Mesothelial cell of epicardium (in vitro differentiated cells): ENCODE data around the gene GPR171. TPM values are rescaled to one million over a fixed set of nuclear protein-coding genes. Genes with fewer than 3 reads are reported as not detected.

ENCODE experiments used
- DNase-seq, 2 experiments: peaks; one replicate each; pipeline ENCODE4 v3.0.0; 2021; ENCODE audit warnings: low spot score in 2 of 2; ENCODE audit not compliant: unreplicated experiment in 2 of 2
- H3K27ac Mint-ChIP-seq: 2 replicates; pipeline ENCODE4 v1.8.0; 2021; ENCODE audit warnings: mixed read lengths
- H3K27me3 Mint-ChIP-seq: 2 replicates; pipeline ENCODE4 v1.8.0; 2021; ENCODE audit warnings: low read depth, mixed read lengths
- H3K36me3 Mint-ChIP-seq: 2 replicates; pipeline ENCODE4 v1.8.0; 2021; ENCODE audit warnings: mixed read lengths
- H3K4me1 Mint-ChIP-seq: 2 replicates; pipeline ENCODE4 v1.8.0; 2021; ENCODE audit warnings: mixed read lengths
- H3K4me3 Mint-ChIP-seq: 2 replicates; pipeline ENCODE4 v1.8.0; 2021; ENCODE audit warnings: mild to moderate bottlenecking, moderate library complexity, mixed read lengths
- H3K9me3 Mint-ChIP-seq: 2 replicates; pipeline ENCODE4 v1.8.0; 2021; ENCODE audit warnings: mixed read lengths
- CTCF ChIP-seq: fragments of 200-600 bp; sonication (generic); IDR thresholded peaks from one replicate; pipeline ENCODE4 v1.5.0; 2021; ENCODE audit warnings: antibody characterized with exemption; ENCODE audit not compliant: unreplicated experiment
- total RNA-seq: library from RNA; stranded (reverse); gene quantifications from 3 replicates; pipeline ENCODE4 v1.2.1, GENCODE V29; 2021

The GPR171 gene
- total RNA-seq, 1 donor from 2014 or later = not detected

- Mint-ChIP-seq H3K9me3 (peaks cover 25% of the 10 kb centered on the region), H3K4me1 (peaks cover 25% of the 10 kb centered on the region), H3K4me3 (no peak overlapping the region), H3K27me3 (no peaks in the 10 kb centered on the region), H3K36me3 (peaks cover 30% of the 10 kb centered on the region), H3K27ac (no peak overlapping the region)
- DNase-seq = no peak
- TF ChIP-seq CTCF = no peak
These were observed 15.1 kb upstream of the GPR171 start for GRCh38 chr3:151218136-151218535.

GRCh38 chr3:151216641-151217607 lies 13.9 kb upstream of the GPR171 start:
- no peaks in the 10 kb centered on the region for H3K27me3 Mint-ChIP-seq
- no peak for DNase-seq
- H3K9me3 Mint-ChIP-seq = peaks cover 14% of the 10 kb centered on the region
- H3K27ac Mint-ChIP-seq = peak overlapping the region; percentile 10
- no peak overlapping the region for H3K4me3 Mint-ChIP-seq
- no peak for TF ChIP-seq CTCF
- peaks cover 19% of the 10 kb centered on the region for H3K36me3 Mint-ChIP-seq
- H3K4me1 Mint-ChIP-seq = peaks cover 25% of the 10 kb centered on the region

- TF ChIP-seq CTCF = no peak
- peaks cover 38% of the 10 kb centered on the region for H3K4me1 Mint-ChIP-seq
- H3K4me3 Mint-ChIP-seq = no peak overlapping the region
- no peaks in the 10 kb centered on the region for H3K9me3 Mint-ChIP-seq
- no peak for DNase-seq
- H3K27ac Mint-ChIP-seq = no peak overlapping the region
- H3K36me3 Mint-ChIP-seq = no peaks in the 10 kb centered on the region
- no peaks in the 10 kb centered on the region for H3K27me3 Mint-ChIP-seq
These were observed 11.4 kb upstream of the GPR171 start for GRCh38 chr3:151214459-151214858.

- Mint-ChIP-seq H3K4me1 (peaks cover 38% of the 10 kb centered on the region), H3K9me3 (no peaks in the 10 kb centered on the region), H3K4me3 (no peak overlapping the region), H3K36me3 (no peaks in the 10 kb centered on the region), H3K27ac (no peak overlapping the region), H3K27me3 (no peaks in the 10 kb centered on the region)
- no peak for DNase-seq
- TF ChIP-seq CTCF = no peak
These were observed 10.9 kb upstream of the GPR171 start for GRCh38 chr3:151213881-151214280.

DNA sequence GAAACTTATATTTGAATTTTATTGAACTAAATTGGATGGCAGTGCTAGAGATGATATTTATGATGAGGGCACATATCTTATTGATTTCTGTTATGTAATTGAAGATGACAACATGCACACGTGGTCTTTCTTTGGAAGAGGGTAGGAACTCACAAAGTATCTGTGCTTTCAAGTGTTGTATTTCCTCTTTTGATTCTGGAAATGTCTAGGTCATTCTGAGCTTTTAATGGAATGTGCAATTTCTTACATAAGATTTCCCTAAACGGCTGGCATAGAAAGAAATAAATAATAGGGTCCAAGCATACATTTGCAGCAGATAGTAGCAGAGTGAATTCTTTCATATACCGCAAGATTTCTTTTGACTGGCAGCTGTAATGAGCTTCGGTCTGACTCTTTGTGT lies 10.1 kb upstream of the GPR171 start:
- Mint-ChIP-seq H3K4me1 (peaks cover 38% of the 10 kb centered on the region), H3K9me3 (no peaks in the 10 kb centered on the region), H3K36me3 (no peaks in the 10 kb centered on the region), H3K27ac (no peak overlapping the region), H3K27me3 (no peaks in the 10 kb centered on the region), H3K4me3 (no peak overlapping the region)
- no peak for TF ChIP-seq CTCF
- DNase-seq = no peak
